Activated CD8-positive, alpha-beta memory T cell treated with anti-CD3 and anti-CD28 coated beads for 1 hour (primary cell): ENCODE measurements around the gene PELO.

Experiments used
- DNase-seq, 2 donors: peaks; one replicate each; pipeline ENCODE4 v3.0.0-alpha.2; 2020; ENCODE audit warnings: low read depth in 1 of 2; ENCODE audit errors: extremely low read depth in 1 of 2

Gene PELO

GRCh38 chr5:52771343-52772039, 16.2 kb upstream of the PELO start:
- DNase-seq = no peak

DNA sequence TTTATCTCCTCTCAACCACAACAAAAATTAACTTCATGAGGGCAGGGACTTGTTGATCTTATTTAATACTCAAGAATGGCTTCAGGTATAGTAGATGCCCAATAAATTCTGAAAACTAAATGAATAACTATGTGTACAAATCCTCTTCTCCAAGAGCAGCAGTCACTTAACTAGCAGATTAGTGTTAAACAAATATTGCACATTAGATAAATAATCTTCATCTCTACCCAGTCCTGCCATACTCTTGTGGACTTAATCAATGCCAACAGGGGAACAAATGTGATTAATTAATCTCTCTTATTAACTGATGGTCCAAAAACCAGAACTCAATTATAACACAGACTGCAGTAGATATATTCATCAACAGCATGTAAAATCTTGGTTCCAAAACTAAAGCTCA, 15.0 kb upstream of the PELO start:
- no peak for DNase-seq

GRCh38 chr5:52773342-52773741, 14.4 kb upstream of the PELO start:
- no peak for DNase-seq

GRCh38 chr5:52774005-52774410, 13.7 kb upstream of the PELO start:
- no peak for DNase-seq

- DNase-seq = peak in 1 of 2 donors; percentile 5
These were observed 11.6 kb upstream of the PELO start for GRCh38 chr5:52776116-52776515.

DNA sequence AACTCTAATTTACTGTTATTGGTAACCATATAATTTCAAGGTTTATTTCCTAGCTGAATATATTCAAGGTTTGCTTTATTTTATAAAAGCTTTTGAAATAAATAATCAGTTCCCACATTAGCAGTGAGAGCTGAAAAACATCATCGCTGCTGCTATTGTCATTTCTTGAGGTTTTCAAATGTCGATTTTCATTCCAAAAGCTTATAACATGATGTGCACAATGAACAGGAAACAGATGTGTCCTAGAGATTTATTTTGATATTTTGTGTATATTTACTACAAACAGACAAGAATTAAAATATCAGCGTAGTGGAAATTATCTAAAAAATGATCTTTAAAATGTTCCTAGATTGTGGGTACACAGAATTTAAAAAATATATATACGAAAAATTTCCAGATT, 10.5 kb upstream of the PELO start:
- DNase-seq = no peak

DNA sequence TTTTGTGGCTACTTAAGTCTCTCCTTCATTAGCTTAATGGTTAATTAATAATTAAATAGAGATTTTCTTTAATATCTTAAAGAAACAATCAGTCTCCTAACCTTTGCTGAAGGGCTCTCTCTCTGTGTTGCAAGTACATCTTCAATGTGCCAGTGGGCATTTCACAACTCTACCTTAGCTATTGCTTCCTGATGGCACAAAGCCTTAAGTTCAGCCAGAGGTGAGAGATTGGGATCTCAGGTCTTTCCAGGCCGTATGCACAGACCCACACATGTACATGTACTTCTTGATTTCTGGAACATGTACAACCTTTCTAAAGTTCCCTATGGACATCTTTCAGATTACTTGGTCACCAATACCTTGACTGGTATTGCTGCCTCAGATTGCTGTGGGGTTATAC, 8.9 kb upstream of the PELO start:
- DNase-seq = no peak

GRCh38 chr5:52779213-52779612, 8.5 kb upstream of the PELO start:
- no peak for DNase-seq

DNA sequence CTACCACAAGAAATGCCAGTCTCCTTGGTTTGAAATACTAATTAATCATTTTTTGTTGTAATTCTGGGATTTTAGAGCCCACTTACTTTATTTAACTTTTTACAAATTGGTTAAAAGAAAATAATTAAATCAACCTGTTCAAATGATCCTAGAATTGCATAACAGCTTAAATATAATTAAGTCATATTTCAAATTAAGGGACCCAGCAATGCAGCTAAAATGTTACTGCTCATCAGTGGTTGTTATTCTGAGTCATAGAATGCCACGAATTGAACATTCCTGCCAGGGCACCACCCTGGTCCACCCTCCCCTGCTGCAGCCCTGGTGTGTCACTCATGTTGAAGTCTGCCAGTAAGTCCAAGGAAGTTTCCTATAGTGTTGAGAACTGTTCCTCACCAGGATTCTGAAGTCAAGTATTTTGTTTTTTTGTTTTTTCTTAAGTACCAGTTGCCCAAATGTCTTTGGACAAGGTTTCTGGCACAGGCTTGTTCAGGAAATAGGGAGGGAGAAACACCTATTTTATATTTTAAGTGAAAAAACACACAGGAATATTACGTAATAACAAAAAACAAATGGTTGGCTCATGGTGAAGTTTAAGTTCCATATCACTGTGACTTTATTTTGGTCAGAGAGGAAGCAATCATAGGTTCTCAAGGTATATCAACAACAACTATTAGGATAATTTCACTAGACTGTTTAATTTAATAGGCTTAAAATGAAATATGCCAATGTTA, 4.3 kb upstream of the PELO start:
- DNase-seq = no peak

DNA sequence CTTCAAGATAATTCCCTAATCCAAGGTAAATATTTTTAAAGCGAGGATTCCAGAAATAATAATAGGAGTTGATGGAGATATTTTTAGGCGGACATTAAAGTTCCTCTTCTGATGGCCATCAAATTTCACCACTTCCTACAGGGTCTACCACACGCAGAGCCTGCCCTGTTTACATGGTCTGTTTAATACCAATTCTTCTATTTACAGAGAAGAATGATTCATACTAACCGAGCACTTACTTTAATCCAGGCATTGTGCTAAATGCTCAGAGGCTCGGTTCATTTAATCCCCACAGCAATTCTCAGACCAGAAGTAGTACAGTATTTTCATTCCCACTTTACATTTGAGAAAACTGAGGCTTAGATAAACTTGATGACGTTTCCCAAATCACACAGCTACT, 3.0 kb upstream of the PELO start:
- DNase-seq = no peak

- DNase-seq = no peak
These were observed 1.3 kb upstream of the PELO start for GRCh38 chr5:52786391-52786790.

- no peak for DNase-seq
These were observed 642 bp upstream of the PELO start for GRCh38 chr5:52786949-52787599.

- DNase-seq = no peak
These were observed 747 bp downstream of the PELO start for GRCh38 chr5:52788505-52788821.

DNA sequence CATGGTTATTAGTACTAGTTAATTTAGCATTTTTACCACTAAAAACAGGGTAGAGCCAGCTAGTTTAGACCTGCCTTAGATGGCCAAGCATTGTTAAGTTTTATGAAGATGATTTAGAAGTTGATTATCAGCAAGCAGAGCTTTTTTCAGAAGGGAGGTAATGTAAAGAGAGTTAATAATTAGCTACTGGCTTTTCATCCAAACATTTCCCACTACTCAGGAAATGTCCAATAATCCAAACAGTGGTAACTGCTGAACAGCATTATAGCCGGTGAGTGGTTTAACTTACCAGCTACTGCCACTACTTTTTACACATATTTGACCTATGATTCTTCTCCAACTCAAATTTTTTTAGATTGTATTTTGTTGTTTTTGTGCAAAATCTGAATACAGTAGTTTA, 1.7 kb downstream of the PELO start:
- no peak for DNase-seq

GRCh38 chr5:52789851-52790250, 2.1 kb downstream of the PELO start:
- no peak for DNase-seq

- no peak for DNase-seq
These were observed 3.6 kb downstream of the PELO start for GRCh38 chr5:52791366-52791765.

GRCh38 chr5:52794519-52794918, 6.8 kb downstream of the PELO start:
- no peak for DNase-seq

DNA sequence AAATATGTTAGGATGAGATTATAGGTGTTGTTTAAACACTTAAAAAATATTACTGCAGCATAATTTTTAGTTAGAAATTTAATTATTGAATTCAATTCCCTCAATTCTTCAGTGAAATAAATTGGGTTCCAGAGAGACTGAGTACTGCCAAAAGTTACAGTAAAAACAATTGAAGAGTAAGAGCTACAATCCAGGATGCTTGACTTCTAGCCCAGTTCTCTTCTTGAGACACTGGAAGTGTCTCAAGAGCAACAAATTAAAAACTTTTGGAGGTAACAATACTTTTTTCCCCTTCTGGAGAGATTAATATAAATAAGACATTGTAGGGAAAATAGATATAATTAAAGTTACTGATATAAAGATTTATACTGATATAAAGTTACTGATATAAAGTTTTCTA, 8.3 kb downstream of the PELO start:
- DNase-seq = no peak

DNA sequence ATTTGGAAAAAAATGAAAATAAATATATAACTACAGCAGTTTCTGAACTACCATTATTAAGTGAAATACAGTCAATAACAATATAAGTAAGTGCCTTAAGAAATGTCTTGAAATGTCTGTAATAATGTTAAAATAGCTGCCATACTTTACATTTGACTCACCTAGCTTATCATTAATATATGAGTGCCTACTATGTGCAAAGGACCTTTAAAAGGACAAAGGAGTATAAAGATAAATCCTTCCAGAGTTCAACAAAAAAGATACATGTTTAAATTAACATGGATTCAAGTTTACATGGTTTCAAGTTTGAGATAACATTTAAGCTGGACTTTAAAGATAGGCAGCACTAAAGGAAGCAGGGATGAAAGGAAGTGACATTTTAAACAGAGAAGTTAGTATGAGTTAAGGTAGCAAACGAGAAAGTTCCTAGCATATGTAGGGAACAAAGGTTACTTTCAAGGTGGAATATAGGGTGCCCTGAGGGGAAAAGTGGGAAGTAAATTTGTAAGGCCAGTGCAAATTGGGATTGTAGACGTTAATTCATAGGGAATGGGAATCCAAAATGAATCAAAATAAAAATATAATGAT, 8.9 kb downstream of the PELO start:
- DNase-seq = no peak

DNA sequence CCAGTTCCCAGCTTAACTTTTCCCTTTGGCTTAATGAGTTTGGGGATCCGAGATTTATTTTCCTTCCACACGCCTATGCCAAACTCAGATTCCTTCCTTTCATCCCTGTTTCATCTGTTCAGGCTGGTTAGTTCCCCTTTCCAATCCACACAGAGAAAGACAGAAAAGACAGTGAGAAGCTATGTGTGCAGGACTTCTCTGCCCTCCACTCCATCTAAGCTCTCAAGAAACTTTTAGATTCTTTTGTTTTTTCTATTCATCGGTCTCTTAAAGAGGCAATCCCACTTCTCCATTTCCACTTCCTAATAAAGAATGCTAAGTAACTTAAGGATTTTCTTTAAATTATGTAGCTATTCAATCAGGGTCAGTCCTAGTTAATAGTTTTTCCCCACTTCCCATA, 11.2 kb downstream of the PELO start:
- DNase-seq = no peak

GRCh38 chr5:52799358-52799982, 11.8 kb downstream of the PELO start:
- DNase-seq = peak in 1 of 2 donors; percentile 4
